Fibroblast of pulmonary artery (primary cell): Measurements from ENCODE around the gene KRTAP10-9.

Experiments
- DNase-seq: peaks from one replicate; pipeline ENCODE4 v3.0.0-alpha.2; 2010; ENCODE audit warnings: low read depth
- H3K4me3 ChIP-seq: replicated peaks from 2 replicates; pipeline ENCODE4 v1.5.1; 2011; ENCODE audit warnings: low read depth, mild to moderate bottlenecking, control low read depth, low read length, moderate library complexity
- TF ChIP-seq, protein P1 (sequence below): IDR thresholded peaks from 2 replicates; pipeline ENCODE4 v1.5.1; 2011; ENCODE audit warnings: mild to moderate bottlenecking, control low read depth, low read length, inconsistent platforms; ENCODE audit errors: missing control alignments

The KRTAP10-9 gene

DNA sequence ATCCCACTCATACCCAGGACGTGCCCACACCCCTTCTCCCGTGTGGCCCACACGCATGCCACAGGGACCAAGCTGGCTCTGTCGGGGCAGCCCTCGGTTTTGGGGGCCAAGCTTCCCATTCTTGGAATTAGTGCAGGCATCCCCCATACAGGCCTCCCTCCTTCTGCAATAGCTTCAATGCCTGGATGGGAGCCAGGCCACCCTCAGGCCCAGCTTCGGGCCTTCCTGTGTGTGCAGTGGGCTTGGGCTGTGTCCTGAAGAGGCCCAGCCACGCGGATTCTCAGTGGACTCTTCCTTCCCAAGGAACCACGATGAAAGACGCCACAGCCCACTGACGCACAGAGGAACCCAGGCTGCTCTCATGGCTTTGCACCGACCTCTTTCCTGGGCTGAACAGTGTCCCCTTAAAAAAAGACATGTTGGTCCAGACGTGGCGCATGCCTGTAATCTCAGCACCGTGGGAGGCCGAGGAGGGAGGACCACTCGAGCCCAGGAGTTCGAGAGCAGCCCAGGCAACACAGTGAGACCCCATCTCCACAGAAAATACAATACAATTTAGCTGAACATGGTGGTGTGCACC is 22.7 kb downstream of the KRTAP10-9 start:
- TF ChIP-seq, protein P1, sequence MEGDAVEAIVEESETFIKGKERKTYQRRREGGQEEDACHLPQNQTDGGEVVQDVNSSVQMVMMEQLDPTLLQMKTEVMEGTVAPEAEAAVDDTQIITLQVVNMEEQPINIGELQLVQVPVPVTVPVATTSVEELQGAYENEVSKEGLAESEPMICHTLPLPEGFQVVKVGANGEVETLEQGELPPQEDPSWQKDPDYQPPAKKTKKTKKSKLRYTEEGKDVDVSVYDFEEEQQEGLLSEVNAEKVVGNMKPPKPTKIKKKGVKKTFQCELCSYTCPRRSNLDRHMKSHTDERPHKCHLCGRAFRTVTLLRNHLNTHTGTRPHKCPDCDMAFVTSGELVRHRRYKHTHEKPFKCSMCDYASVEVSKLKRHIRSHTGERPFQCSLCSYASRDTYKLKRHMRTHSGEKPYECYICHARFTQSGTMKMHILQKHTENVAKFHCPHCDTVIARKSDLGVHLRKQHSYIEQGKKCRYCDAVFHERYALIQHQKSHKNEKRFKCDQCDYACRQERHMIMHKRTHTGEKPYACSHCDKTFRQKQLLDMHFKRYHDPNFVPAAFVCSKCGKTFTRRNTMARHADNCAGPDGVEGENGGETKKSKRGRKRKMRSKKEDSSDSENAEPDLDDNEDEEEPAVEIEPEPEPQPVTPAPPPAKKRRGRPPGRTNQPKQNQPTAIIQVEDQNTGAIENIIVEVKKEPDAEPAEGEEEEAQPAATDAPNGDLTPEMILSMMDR, result no peak
- DNase-seq, result no peak
- no peak overlapping the region for H3K4me3 ChIP-seq

DNA sequence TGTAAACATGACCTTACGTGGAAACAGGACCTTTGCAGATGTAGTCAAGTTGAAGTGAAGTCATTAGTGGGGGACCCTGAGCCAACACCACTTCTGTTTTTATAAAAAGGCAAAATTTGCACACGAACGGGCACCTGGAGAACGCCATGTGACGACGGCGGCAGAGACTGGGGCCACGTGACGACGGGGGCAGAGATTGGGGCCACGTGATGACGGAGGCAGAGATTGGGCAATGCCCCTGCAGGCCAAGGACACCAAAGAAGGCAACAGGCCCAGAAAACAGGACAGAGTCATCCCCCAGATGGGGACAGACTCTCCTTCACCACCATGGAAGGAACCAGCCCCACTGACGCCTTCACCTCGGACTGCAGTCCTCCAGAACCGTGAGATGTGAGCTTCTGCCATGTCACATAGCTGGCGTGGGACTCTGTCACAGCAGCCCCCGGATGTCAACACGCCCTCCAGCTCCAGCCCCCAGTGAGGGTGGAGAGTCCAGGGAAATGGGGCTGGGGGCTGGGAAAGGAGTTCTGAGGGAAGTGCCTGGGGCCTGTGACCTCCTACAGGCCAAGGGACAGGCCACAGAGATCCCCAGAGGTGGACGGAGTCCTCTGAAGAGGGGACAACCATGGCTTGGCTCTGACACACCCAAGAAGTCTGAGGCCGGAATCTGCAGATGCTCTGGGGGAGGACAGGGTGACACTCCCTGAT is 23.5 kb downstream of the KRTAP10-9 start:
- DNase-seq, result no peak
- TF ChIP-seq, protein P1, result no peak
- no peak overlapping the region for H3K4me3 ChIP-seq

DNA sequence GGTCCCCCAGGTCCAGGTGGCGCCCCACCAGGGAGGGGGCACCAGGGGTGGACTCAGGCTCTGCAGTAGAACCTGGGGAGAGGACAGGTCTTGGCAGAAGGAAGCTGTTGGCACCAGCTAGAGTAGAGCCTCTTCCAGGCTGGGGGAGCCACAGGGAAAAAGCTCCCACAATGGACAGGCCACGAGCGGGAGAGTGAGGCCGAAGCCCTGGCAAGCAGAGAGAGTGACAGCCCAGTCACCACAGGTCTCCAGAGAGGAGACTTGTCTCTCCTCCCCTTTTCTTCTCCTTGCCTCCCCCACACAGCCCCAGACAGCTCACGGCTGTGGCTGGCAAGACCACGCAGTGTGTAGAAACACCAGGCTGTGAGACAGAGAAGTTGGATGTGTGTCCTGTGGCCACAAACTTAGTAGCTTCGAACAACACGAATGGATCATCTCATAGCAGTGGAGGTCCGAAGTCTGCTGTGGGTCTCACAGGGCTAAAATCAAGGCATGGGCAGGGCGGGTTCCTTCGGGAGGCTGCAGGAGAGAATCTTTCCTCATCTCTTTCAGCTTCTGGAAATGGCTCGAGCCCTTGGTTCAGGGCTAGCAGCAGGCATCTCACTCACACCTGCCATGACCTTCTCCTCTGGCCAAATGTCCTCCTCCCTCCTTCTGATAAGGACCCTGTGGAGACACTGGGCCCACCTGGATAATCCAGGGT is 24.2 kb downstream of the KRTAP10-9 start:
- DNase-seq, result no peak
- TF ChIP-seq, protein P1, result no peak
- H3K4me3 ChIP-seq, result no peak overlapping the region

DNA sequence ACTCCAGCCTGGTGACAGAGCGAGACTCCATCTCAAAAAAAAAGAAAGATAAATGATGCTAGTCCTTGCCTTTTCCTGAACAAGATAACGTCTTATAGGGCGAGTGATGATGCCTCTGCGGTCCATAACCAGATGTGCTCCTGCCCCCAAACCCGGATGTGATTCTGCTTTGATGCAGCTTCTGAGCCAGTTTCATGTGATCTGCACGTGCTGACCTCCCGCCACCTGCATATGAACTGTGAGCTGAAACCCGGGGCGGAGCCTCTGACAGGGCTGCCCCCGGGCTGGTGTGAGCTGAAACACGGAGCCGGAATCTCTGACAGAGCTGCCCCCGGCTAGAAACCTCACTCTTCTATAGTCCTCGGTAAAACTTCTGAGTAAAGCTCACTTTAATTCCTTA is 26.2 kb downstream of the KRTAP10-9 start:
- no peak for DNase-seq
- TF ChIP-seq, protein P1, result no peak
- no peak overlapping the region for H3K4me3 ChIP-seq

DNA sequence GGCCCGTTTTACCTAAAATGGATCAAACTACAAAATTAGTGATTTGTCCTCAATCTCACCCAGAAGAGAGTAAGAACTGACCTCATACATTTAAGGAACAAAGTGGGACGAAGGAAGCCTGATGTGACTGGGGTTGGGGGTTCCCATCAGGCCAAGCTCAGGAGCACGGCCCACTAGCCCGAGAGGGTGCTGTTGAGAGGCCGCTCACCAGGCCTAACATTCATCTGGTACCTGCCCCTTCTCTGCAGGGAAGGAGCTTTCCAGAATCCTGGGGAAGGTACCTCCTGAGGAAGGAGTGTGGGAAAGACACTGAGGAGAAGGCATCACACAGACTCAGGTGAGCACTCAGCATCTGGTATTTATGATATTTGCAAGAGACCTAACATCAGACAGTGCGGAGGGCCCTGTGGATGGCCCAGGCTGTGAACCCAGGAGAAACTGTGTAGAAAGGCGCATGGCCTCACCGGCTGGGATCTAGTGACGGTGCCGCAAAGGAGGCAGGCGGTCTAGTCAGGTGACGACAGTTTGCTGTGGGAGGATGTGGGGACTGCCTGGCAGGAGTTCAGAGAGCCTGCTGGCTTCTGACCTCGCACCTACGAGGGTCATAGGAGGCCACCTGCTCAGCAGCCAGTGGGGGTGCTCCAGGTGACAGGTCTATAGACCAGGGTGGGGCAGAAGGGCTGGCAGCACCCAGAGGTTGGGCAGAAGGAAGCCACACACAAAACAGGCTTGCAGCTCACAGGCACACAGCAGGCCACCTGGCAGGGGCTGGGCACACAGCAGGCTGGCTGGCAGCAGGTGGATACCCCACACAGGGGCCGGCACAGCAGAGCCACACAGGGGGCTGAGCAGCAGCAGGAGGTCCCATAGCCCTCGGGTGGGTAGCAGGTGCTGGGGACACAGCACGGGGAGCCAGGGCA is 27.0 kb downstream of the KRTAP10-9 start:
- TF ChIP-seq, protein P1, result no peak
- H3K4me3 ChIP-seq, result no peak overlapping the region
- no peak for DNase-seq

DNA sequence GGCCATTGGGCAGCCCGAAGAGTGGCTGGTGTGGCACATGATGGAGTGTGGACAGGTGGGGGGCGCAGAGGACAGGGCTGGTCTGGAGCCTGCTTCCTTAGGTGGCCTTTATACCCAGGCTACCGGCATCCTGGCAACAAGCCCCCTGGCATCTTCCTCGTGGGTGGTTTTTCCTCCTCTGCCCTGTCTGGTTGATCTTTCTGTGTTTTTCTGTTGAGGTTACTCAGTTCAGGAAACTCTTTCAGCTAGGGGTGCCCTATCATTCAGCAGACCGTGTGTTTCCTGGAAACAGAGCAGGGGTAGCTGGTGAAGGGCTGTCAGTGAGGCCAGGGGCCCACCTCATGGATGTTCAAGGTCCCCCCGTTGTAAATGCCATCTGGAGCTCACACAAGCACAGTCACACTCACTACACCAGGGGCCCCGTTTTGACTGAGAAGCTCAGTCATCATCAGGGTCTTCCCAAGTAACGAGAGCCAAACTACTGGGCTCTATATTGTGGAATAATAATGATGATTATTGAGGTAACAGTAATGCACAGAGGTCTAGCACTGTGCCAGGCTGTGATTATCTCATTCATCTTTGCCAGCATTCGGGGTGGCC is 27.8 kb downstream of the KRTAP10-9 start, which contains the start of gene KRTAP12-4:
KRTAP12-4 (minus strand) TSS at position 84 of the 600 bp plus-strand sequence; CDS start at position 39, 45 bp downstream.
- DNase-seq, result no peak
- no peak within 1 kb of the TSS for H3K4me3 ChIP-seq
- TF ChIP-seq, protein P1, result no peak
